Chondrocyte (in vitro differentiated cells): ENCODE data around the gene HCST. TPM values are rescaled to one million over a fixed set of nuclear protein-coding genes. Genes with fewer than 3 reads are reported as not detected.

Source experiments
- DNase-seq: peaks from one replicate; pipeline ENCODE4 v3.0.0; 2021; ENCODE audit warnings: mixed read lengths, low spot score
- H3K27ac Mint-ChIP-seq: one replicate; pipeline ENCODE4 v1.8.0; 2021; ENCODE audit warnings: mild to moderate bottlenecking, moderate library complexity, mixed read lengths; ENCODE audit not compliant: unreplicated experiment
- H3K27me3 Mint-ChIP-seq: 2 replicates; pipeline ENCODE4 v1.8.0; 2021; ENCODE audit warnings: low read depth, mixed read lengths
- H3K36me3 Mint-ChIP-seq: 2 replicates; pipeline ENCODE4 v1.8.0; 2021; ENCODE audit warnings: low read depth, mixed read lengths
- H3K4me1 Mint-ChIP-seq: 2 replicates; pipeline ENCODE4 v1.8.0; 2021; ENCODE audit warnings: low read depth, mild to moderate bottlenecking, mixed read lengths
- H3K4me3 Mint-ChIP-seq: one replicate; pipeline ENCODE4 v1.8.0; 2021; ENCODE audit warnings: mild to moderate bottlenecking, moderate library complexity, mixed read lengths; ENCODE audit not compliant: unreplicated experiment
- H3K9me3 Mint-ChIP-seq: 2 replicates; pipeline ENCODE4 v1.8.0; 2021; ENCODE audit warnings: low read depth, mixed read lengths
- total RNA-seq: library from RNA; stranded (reverse); gene quantifications from 3 replicates; pipeline ENCODE4 v1.2.1, GENCODE V29; 2021
- TF ChIP-seq, protein P1 (sequence below): fragments of 200-600 bp; sonication (generic); IDR thresholded peaks from 2 replicates; pipeline ENCODE4 v1.5.0; 2021; ENCODE audit warnings: antibody characterized with exemption, mild to moderate bottlenecking, moderate library complexity

The HCST gene
- total RNA-seq, 1 donor from 2014 or later, result 0.50 TPM

DNA sequence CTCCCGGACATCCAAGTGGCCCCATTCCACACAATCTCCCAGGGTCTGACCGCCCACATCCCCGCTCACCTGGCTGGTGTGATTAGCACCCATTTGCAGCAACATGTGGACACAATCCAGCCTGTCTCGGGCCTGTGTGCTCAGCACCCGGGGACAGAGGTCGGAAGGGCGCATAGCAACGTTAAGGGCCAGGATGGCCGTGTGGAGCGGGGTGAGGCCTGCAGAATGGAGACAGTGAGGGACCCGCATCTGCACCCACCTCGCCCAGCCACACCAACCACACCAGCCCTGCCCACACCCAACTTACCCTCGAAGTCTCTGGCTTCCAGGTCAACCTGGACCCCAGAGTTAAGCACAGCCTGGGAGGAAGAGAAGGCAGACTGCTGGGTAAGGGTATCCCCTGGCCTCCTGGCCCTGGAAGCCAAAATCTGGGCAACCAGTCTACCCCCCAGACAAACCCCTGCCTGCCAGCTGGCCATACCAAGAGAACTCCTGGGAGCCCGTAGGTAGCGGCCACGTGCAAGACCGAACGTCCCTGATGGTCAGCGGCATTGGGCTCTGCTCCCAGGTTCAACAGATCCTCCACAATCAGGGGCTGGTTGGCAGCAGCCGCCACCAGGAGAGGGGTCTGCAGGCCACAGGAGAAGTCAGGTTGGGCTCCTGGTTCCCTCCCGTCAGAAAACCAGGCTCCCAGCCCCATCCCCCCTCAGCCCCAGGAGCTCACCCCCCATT lies 6.3 kb upstream of the HCST start:
- TF ChIP-seq, protein P1, sequence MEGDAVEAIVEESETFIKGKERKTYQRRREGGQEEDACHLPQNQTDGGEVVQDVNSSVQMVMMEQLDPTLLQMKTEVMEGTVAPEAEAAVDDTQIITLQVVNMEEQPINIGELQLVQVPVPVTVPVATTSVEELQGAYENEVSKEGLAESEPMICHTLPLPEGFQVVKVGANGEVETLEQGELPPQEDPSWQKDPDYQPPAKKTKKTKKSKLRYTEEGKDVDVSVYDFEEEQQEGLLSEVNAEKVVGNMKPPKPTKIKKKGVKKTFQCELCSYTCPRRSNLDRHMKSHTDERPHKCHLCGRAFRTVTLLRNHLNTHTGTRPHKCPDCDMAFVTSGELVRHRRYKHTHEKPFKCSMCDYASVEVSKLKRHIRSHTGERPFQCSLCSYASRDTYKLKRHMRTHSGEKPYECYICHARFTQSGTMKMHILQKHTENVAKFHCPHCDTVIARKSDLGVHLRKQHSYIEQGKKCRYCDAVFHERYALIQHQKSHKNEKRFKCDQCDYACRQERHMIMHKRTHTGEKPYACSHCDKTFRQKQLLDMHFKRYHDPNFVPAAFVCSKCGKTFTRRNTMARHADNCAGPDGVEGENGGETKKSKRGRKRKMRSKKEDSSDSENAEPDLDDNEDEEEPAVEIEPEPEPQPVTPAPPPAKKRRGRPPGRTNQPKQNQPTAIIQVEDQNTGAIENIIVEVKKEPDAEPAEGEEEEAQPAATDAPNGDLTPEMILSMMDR, result no peak
- H3K9me3 Mint-ChIP-seq, result no peaks in the 10 kb centered on the region
- no peak for DNase-seq
- H3K4me3 Mint-ChIP-seq, result no peak overlapping the region
- H3K36me3 Mint-ChIP-seq, result peaks cover 3% of the 10 kb centered on the region
- no peaks in the 10 kb centered on the region for H3K27me3 Mint-ChIP-seq
- no peak overlapping the region for H3K27ac Mint-ChIP-seq
- H3K4me1 Mint-ChIP-seq, result peaks cover 14% of the 10 kb centered on the region

DNA sequence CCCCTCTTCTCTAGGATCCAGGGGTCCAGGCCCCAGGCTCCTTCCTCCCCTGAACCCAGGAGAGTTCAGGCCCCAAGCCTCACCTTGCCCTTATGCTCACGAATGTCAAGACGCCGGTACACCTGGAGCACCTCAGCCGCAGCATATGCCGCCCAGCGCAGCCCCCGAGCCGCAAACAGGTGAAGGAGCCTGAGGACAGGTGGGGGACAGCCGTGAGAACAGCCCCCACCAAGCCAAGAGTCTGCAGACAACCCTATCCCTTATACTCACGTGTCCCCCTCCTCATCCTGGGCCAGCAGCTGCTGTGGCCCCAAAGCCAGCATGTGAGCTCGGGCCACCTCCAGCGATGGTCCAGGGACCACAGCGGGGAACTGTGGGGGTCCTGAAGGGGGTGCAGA lies 5.7 kb upstream of the HCST start:
- no peaks in the 10 kb centered on the region for H3K27me3 Mint-ChIP-seq
- peaks cover 17% of the 10 kb centered on the region for H3K4me1 Mint-ChIP-seq
- no peak overlapping the region for H3K27ac Mint-ChIP-seq
- H3K36me3 Mint-ChIP-seq, result peaks cover 3% of the 10 kb centered on the region
- H3K4me3 Mint-ChIP-seq, result no peak overlapping the region
- TF ChIP-seq, protein P1, result no peak
- no peak for DNase-seq
- H3K9me3 Mint-ChIP-seq, result no peaks in the 10 kb centered on the region

DNA sequence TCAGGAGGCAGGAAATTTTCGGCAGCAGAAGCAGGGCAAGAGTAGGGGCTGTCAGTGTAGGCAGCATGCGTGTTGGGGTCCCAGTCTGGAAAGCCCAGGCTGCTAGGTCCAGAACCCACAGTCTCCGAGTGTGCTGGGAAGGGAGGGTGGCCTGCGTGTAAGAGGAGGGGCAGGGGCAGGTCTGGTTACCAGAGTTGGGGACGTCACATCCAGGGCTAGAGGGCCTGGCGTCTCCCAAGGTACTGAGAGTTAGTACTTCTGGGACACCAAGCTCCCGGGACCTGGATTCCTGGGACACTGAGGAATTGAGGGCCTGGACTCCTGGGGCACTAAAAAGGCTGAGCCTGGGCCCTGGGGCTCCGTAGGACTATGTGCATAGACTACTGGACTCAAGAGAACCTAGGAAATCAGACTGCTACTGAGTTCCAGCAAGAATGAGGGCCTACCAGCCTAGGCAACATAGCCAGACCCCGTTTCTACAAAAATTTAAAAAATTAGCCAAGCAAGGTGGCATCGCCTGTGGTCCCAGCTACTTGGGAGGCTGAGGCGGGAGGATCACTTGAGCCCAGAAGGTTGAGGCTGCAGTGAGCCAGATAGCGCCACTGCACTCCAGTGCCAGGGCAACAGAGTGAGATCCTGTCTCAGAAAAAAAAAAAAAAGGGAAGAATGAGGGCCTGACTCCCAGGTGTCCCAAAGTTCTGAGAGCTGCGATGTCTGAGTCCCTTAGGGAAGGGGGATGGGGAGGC lies 4.5 kb upstream of the HCST start:
- H3K4me3 Mint-ChIP-seq, result peak overlapping the region; percentile 90
- TF ChIP-seq, protein P1, result no peak
- no peaks in the 10 kb centered on the region for H3K27me3 Mint-ChIP-seq
- H3K27ac Mint-ChIP-seq, result no peak overlapping the region
- H3K9me3 Mint-ChIP-seq, result no peaks in the 10 kb centered on the region
- H3K4me1 Mint-ChIP-seq, result peaks cover 25% of the 10 kb centered on the region
- H3K36me3 Mint-ChIP-seq, result peaks cover 3% of the 10 kb centered on the region
- no peak for DNase-seq

DNA sequence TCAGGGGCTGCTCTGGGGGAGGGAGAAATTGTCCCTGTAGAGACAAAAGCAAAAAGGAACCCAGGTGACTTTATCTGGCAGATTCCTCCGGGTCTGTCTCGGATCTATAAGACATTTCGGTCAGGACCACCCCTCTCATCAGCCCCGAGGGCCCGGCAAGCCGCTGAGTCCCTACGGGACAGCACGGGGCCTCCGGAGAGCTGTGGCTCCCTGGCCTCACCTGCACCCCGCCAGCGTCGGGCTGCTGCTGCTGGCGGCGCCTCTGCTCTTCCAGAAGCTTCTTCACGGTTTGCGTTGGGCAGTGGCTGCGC lies 3.9 kb upstream of the HCST start:
- TF ChIP-seq, protein P1, result no peak
- peaks cover 1% of the 10 kb centered on the region for H3K36me3 Mint-ChIP-seq
- H3K27me3 Mint-ChIP-seq, result no peaks in the 10 kb centered on the region
- DNase-seq, result no peak
- H3K4me3 Mint-ChIP-seq, result peak overlapping the region; percentile 90
- no peaks in the 10 kb centered on the region for H3K9me3 Mint-ChIP-seq
- peak overlapping the region; percentile 90 for H3K27ac Mint-ChIP-seq
- peaks cover 31% of the 10 kb centered on the region for H3K4me1 Mint-ChIP-seq

DNA sequence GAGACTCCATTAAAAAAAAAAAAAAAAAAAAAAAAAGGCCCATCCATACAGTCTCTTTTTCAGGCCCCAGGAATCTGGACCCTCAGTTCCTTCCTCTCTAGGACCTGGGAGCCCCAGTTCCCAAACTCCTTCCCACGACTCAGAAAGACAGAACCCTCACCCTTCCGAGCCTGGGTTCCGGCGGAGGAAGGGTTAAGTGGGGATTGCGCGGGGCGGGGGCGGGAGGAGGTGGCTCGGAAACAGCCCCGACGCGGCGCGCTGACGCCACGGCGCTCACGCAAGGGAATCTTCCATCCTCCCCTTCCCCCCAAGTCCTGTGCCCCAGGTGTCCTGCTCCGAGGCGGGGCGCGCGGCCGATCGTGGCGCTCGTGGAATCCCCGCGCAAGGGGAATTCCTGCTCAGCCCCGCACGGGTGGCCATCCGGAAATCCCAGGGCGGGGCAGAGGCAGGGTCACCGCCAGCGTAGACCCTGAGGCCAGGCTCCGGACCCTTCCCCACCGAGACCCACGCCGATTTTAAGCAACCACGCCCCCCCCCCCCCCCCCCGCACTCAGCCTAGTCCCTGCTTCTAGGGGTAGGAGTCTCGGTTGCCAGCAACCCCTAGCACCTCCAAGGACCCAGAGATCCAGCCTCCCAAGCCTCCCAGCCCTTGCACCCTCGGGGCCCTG lies 2.6 kb upstream of the HCST start:
- Mint-ChIP-seq H3K4me3 (peak overlapping the region; percentile 90), H3K9me3 (no peaks in the 10 kb centered on the region), H3K27me3 (no peaks in the 10 kb centered on the region), H3K36me3 (peaks cover 1% of the 10 kb centered on the region), H3K4me1 (peaks cover 34% of the 10 kb centered on the region), H3K27ac (peak overlapping the region; percentile 95)
- no peak for DNase-seq
- TF ChIP-seq, protein P1, result no peak
